Natural killer cell (primary cell): Measurements from ENCODE around the gene GTF3C2. TPM values are rescaled to one million over a fixed set of nuclear protein-coding genes. Genes with fewer than 3 reads are reported as not detected.

Source experiments
- ATAC-seq, 3 donors: fragments of 150-1000 bp in 2 of 3; fragments of 200-7000 bp in 1 of 3; cut with Tn5 transposase; 1 replicate in 1 of 3; 2 replicates in 2 of 3; pipeline ENCODE4 v1.10.0; 2021; ENCODE audit warnings: mild to moderate bottlenecking in 2 of 3, moderate library complexity in 2 of 3
- DNase-seq, 2 donors: peaks; one replicate each; pipeline versions ENCODE4 v3.0.0 to v3.0.0-alpha.2; 2013 to 2021; ENCODE audit warnings: mixed read lengths in 1 of 2
- H3K27ac ChIP-seq: one replicate; pipeline ENCODE4 v1.5.1; 2013; ENCODE audit warnings: mild to moderate bottlenecking, low read length
- H3K27me3 ChIP-seq: one replicate; pipeline ENCODE4 v1.6.1; 2013; ENCODE audit warnings: low read length; ENCODE audit not compliant: control insufficient read depth, insufficient read depth
- H3K36me3 ChIP-seq: one replicate; pipeline ENCODE4 v1.6.1; 2013; ENCODE audit warnings: low read length; ENCODE audit not compliant: control insufficient read depth, insufficient read depth
- H3K4me1 ChIP-seq: one replicate; pipeline ENCODE4 v1.6.1; 2013; ENCODE audit warnings: low read length; ENCODE audit not compliant: control insufficient read depth, insufficient read depth
- H3K4me3 ChIP-seq: one replicate; pipeline ENCODE4 v1.5.1; 2013; ENCODE audit warnings: low read length
- H3K9me3 ChIP-seq: one replicate; pipeline ENCODE4 v1.6.1; 2013; ENCODE audit warnings: low read length; ENCODE audit not compliant: control insufficient read depth, insufficient read depth
- H3K27ac Mint-ChIP-seq, 2 donors: one replicate each; pipeline ENCODE4 v1.8.0; 2022; ENCODE audit warnings: mild to moderate bottlenecking in 2 of 2, mixed read lengths in 2 of 2, moderate library complexity in 1 of 2
- H3K27me3 Mint-ChIP-seq, 2 donors: one replicate each; pipeline ENCODE4 v1.8.0; 2022; ENCODE audit warnings: low read depth in 2 of 2, mixed read lengths in 2 of 2
- H3K36me3 Mint-ChIP-seq: one replicate; pipeline ENCODE4 v1.8.0; 2022; ENCODE audit warnings: mixed read lengths
- H3K4me1 Mint-ChIP-seq, 2 donors: one replicate each; pipeline ENCODE4 v1.8.0; 2022; ENCODE audit warnings: mixed read lengths in 2 of 2
- H3K4me3 Mint-ChIP-seq: one replicate; pipeline ENCODE4 v1.8.0; 2022; ENCODE audit warnings: mild to moderate bottlenecking, moderate library complexity, mixed read lengths
- H3K9me3 Mint-ChIP-seq, 2 donors: one replicate each; pipeline ENCODE4 v1.8.0; 2022; ENCODE audit warnings: mixed read lengths in 2 of 2
- WGBS: methylation state at CpG from one replicate; pipeline ENCODE4 v1.1.7; 2013; ENCODE audit warnings: missing lambda C conversion rate; ENCODE audit not compliant: insufficient coverage; 5-methylcytosine and 5-hydroxymethylcytosine counted together
- intact Hi-C: fragments of 100-400 bp; cut with micrococcal nuclease; formaldehyde crosslinking; loops from one replicate; pipeline ENCODE4 v1.14.2; 2022
- total RNA-seq, 4 donors: library from RNA; stranded (reverse); fragments of 120-200 nt in 1 of 4; gene quantifications; one replicate each; pipeline versions ENCODE4 v1.2.3 to v1.2.4, GENCODE V29; 2013 to 2022
- TF ChIP-seq, protein P1 (sequence below): fragments of 200-600 bp; IDR thresholded peaks from one replicate; pipeline ENCODE4 v1.8.0; 2022; ENCODE audit warnings: antibody characterized with exemption

Gene GTF3C2
- total RNA-seq, 3 donors from 2014 or later (not counting 1 experiment from before 2014, with no cell fraction given), result 56.1 to 68.7 (median 59.7) TPM

DNA sequence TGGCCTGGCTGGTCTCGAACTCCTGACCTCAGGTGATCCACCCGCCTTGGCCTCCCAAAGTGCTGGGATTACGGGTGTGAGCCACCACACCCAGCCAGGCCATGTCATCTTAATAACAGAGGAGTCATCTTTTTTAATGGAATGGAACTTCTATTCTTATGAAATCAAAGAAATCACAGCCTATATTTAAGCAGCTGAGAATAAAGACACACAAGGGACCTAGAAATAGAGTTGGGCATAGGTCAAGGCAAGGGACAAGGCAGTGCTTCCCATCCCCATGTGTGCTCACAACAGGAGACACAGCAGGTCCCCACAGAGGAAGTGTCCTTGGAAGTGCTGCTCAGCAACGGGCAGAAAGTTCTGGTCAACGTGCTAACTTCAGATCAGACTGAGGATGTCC, 17.0 kb upstream of the GTF3C2 start:
- no peak overlapping the region for H3K4me3 Mint-ChIP-seq
- no peak for DNase-seq
- TF ChIP-seq, protein P1, sequence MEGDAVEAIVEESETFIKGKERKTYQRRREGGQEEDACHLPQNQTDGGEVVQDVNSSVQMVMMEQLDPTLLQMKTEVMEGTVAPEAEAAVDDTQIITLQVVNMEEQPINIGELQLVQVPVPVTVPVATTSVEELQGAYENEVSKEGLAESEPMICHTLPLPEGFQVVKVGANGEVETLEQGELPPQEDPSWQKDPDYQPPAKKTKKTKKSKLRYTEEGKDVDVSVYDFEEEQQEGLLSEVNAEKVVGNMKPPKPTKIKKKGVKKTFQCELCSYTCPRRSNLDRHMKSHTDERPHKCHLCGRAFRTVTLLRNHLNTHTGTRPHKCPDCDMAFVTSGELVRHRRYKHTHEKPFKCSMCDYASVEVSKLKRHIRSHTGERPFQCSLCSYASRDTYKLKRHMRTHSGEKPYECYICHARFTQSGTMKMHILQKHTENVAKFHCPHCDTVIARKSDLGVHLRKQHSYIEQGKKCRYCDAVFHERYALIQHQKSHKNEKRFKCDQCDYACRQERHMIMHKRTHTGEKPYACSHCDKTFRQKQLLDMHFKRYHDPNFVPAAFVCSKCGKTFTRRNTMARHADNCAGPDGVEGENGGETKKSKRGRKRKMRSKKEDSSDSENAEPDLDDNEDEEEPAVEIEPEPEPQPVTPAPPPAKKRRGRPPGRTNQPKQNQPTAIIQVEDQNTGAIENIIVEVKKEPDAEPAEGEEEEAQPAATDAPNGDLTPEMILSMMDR, result no peak
- Histone ChIP-seq H3K36me3 (peaks cover 48% of the 10 kb centered on the region), H3K9me3 (no peaks in the 10 kb centered on the region), H3K27ac (no peak overlapping the region), H3K4me3 (no peak overlapping the region), H3K27me3 (no peaks in the 10 kb centered on the region), H3K4me1 (peaks cover 34% of the 10 kb centered on the region)
- intact Hi-C loops, result loop anchor here (5.0 kb wide), 1 partner anchor 114 kb away; the partner anchor contains the start of gene IFT172
- H3K36me3 Mint-ChIP-seq, result peaks cover 7% of the 10 kb centered on the region
- 86% methylated on average over 5 of the region's 5 CpGs for WGBS
- H3K4me1 Mint-ChIP-seq, result peaks cover 37 to 39% of the 10 kb centered on the region in 2 donors
- peak overlapping the region in 1 of 2 donors; percentile 92 for H3K27ac Mint-ChIP-seq
- no peaks in the 10 kb centered on the region for H3K27me3 Mint-ChIP-seq
- no peaks in the 10 kb centered on the region for H3K9me3 Mint-ChIP-seq
- no peak for ATAC-seq

GRCh38 chr2:27372937-27373336, 16.4 kb upstream of the GTF3C2 start:
- Mint-ChIP-seq H3K4me1 (peaks cover 40 to 41% of the 10 kb centered on the region in 2 donors), H3K9me3 (no peaks in the 10 kb centered on the region), H3K4me3 (no peak overlapping the region), H3K36me3 (peaks cover 7% of the 10 kb centered on the region), H3K27me3 (no peaks in the 10 kb centered on the region), H3K27ac (peak overlapping the region; percentile 92)
- DNase-seq (no peak), ATAC-seq (no peak)
- Histone ChIP-seq H3K27me3 (no peaks in the 10 kb centered on the region), H3K4me3 (no peak overlapping the region), H3K36me3 (peaks cover 53% of the 10 kb centered on the region), H3K9me3 (no peaks in the 10 kb centered on the region), H3K4me1 (peaks cover 34% of the 10 kb centered on the region), H3K27ac (no peak overlapping the region)
- WGBS, result 82% methylated on average over 6 of the region's 6 CpGs
- intact Hi-C loops, result loop anchor here (5.0 kb wide), 1 partner anchor 114 kb away; the partner anchor contains the start of gene IFT172
- TF ChIP-seq, protein P1, result no peak

DNA sequence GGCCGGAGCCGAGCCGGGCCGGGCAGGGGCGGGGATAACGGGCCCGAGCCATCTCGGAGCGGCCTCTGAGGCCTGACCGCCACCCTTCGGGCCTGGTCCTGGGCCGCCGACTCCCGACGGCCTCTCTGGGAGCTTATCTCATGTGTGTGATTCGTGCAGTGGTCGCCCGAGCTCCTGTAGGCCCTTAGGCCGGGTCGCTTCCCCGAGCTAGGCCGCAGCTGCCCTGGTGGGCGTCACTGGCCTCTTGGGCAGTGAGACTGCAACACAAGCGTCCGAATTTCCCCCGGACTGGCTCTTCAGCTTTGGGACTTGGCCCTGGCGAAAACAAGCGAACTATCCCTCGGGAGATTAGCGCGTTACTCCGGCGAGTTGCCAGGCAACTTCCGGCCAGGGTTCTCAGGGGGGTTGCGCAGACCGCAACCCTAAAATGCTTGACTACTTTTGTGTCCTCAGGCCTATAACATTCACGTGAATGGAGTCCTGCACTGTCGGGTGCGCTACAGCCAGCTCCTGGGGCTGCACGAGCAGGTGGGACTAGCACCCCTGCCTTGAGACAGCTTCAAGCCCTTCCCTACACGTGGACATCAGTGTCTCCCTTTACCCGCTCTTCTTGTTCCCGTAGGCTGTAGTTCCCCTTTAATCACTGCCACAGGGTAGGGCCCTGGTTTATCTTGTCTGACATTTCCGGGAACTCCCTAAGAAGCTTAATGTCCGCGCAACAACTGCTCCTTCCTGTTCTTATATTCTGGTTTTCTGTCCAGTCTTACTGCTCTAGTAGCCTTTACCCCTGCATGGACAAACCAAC, 14.5 kb upstream of the GTF3C2 start:
- Histone ChIP-seq H3K9me3 (no peaks in the 10 kb centered on the region), H3K4me1 (peaks cover 34% of the 10 kb centered on the region), H3K4me3 (peak overlapping the region; percentile 93), H3K36me3 (peaks cover 54% of the 10 kb centered on the region), H3K27me3 (no peaks in the 10 kb centered on the region), H3K27ac (peak overlapping the region; percentile 87)
- H3K9me3 Mint-ChIP-seq, result no peaks in the 10 kb centered on the region
- under 1% methylated on average over 46 of the region's 46 CpGs for WGBS
- TF ChIP-seq, protein P1, result no peak
- peaks cover 40 to 41% of the 10 kb centered on the region in 2 donors for H3K4me1 Mint-ChIP-seq
- H3K27ac Mint-ChIP-seq, result peak overlapping the region; percentile 92
- peak overlapping the region; percentile 94 for H3K4me3 Mint-ChIP-seq
- intact Hi-C loops, result loop anchor here (1.0 to 5.0 kb wide), 6 partner anchors 9 to 116 kb away; partner anchors contain the start of genes GTF3C2, IFT172, NRBP1 and PPM1G
- DNase-seq (peak in 1 of 2 donors; percentile 65), ATAC-seq (peak; percentile 5 to 8 (median 7))
- H3K27me3 Mint-ChIP-seq, result no peaks in the 10 kb centered on the region
- H3K36me3 Mint-ChIP-seq, result peaks cover 7% of the 10 kb centered on the region
